ENCODE data around the gene WDR31. TPM values are rescaled to one million over a fixed set of nuclear protein-coding genes. Genes with fewer than 3 reads are reported as not detected.

Gene WDR31
- total RNA-seq, 1 donor from 2014 or later: 1.6 TPM

DNA sequence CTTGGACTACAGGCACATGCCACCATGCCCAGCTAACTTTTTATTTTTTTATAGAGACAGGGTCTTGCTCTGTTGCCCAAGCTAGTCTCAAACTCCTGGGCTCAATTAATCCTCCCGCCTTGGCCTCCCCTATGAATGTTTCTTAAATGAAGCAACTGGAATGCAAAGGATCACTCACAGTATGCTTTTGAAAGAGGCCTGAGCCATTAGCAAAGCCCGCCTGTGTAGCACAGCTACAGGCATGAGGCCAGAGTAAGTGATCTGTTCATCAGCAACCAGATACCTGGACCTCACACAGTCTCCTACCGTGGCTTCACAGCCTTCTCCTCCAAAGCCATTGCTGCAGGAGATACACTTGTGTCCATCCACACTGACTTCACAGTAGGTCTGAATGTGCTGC, 20.0 kb downstream of the WDR31 start:
- H3K4me3 ChIP-seq (ENCODE audit: low read depth, low read length): no peak overlapping the region
- H3K36me3 ChIP-seq (ENCODE audit: control insufficient read depth, insufficient read depth, low read length): no peaks in the 10 kb centered on the region
- no peaks in the 10 kb centered on the region for H3K27me3 ChIP-seq (ENCODE audit: control insufficient read depth, insufficient read depth, low read length)
- no peak for TF ChIP-seq CTCF (IDR thresholded peaks at IDR 0.05; ENCODE audit: insufficient read depth, low read length, severe bottlenecking)
- FAIRE-seq (no peak), DNase-seq (ENCODE audit: low read depth) (no peak)

GRCh38 chr9:113319054-113319453, 21.0 kb downstream of the WDR31 start:
- no peak overlapping the region for H3K4me3 ChIP-seq (ENCODE audit: low read depth, low read length)
- H3K27me3 ChIP-seq (ENCODE audit: control insufficient read depth, insufficient read depth, low read length): no peaks in the 10 kb centered on the region
- FAIRE-seq (no peak), DNase-seq (ENCODE audit: low read depth) (no peak)
- TF ChIP-seq CTCF (IDR thresholded peaks at IDR 0.05; ENCODE audit: insufficient read depth, low read length, severe bottlenecking): no peak
- no peaks in the 10 kb centered on the region for H3K36me3 ChIP-seq (ENCODE audit: control insufficient read depth, insufficient read depth, low read length)

DNA sequence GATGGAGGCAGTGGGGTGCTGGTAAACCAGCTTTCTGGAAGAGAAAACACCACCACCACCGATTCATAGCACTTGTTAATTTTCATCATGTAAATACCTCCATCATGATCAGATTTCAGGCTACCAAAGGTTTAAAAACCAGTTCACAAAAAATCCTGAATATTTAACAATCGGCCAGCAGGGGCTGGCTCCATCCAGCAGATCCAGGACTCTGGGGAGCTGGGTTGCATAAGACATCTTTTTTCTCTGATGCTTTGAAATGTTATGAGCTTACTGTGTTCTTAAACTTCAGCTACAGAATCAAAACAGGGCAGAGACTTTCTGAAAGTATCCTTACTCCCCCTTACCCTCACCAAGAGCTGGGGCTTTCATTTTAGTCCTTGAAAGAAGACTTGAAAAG, 22.3 kb downstream of the WDR31 start:
- Histone ChIP-seq H3K4me3 (ENCODE audit: low read depth, low read length) (no peak overlapping the region), H3K36me3 (ENCODE audit: control insufficient read depth, insufficient read depth, low read length) (no peaks in the 10 kb centered on the region), H3K27me3 (ENCODE audit: control insufficient read depth, insufficient read depth, low read length) (no peaks in the 10 kb centered on the region)
- no peak for DNase-seq (ENCODE audit: low read depth)
- no peak for FAIRE-seq
- TF ChIP-seq CTCF (IDR thresholded peaks at IDR 0.05; ENCODE audit: insufficient read depth, low read length, severe bottlenecking): no peak

DNA sequence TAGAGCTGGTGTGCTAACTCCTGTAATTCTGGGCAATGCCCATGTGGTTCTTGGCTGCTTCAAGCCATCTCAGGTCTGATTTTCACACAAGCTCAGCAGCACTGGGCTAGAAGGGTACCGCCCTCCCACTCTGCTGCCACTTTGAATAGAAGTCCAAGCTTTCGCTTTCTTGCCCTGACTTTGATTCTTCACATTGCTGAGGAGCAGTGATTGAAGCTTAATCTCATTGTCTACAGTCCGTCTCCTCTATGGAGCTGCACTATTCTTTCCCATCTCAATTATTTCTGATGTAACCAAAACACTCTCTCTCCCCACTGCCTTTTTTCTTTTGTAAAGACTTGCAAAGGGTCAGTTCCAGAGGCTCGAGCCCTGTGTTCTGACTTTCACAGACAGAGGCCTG, 24.0 kb downstream of the WDR31 start:
- Histone ChIP-seq H3K4me3 (ENCODE audit: low read depth, low read length) (no peak overlapping the region), H3K27me3 (ENCODE audit: control insufficient read depth, insufficient read depth, low read length) (no peaks in the 10 kb centered on the region), H3K36me3 (ENCODE audit: control insufficient read depth, insufficient read depth, low read length) (no peaks in the 10 kb centered on the region)
- no peak for TF ChIP-seq CTCF (IDR thresholded peaks at IDR 0.05; ENCODE audit: insufficient read depth, low read length, severe bottlenecking)
- FAIRE-seq: no peak
- no peak for DNase-seq (ENCODE audit: low read depth)

DNA sequence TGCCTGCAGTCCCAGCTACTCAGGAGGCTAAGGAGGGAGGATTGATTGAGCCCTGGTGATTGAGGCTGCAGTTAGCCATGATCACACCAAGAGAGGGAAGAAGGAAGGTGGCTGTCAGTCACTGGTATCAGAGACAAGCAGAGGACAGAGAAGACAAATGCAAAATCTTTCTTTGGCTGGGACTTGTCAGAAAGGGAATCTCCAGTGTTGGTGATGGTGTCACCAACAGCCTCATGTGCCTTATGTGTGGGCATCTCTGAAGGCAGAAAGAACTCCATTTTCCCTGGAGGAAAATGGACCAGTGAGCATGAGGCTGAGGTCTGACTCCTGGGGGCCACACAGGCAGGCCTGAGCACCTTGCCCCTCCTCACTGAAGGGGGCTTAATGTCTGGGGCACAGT, 24.8 kb downstream of the WDR31 start:
- no peak for FAIRE-seq

More for the DNA sequence above, 24.8 kb downstream of the WDR31 start:
- Histone ChIP-seq H3K36me3 (ENCODE audit: control insufficient read depth, insufficient read depth, low read length) (no peaks in the 10 kb centered on the region), H3K27me3 (ENCODE audit: control insufficient read depth, insufficient read depth, low read length) (no peaks in the 10 kb centered on the region), H3K4me3 (ENCODE audit: low read depth, low read length) (no peak overlapping the region)
- DNase-seq (ENCODE audit: low read depth): no peak
- TF ChIP-seq CTCF (IDR thresholded peaks at IDR 0.05; ENCODE audit: insufficient read depth, low read length, severe bottlenecking): no peak
